MV-4-11 (cell line): ENCODE results near the gene EYS.
"Not testable (repeated sequence)": the region's sequence is repeated elsewhere in the genome, so short reads cannot be mapped to it uniquely, and the experiment has no call there.

Experiments
- DNase-seq: peaks from one replicate; lab custom pipeline; 2025; lab: John Stamatoyannopoulos, UW

EYS gene

DNA sequence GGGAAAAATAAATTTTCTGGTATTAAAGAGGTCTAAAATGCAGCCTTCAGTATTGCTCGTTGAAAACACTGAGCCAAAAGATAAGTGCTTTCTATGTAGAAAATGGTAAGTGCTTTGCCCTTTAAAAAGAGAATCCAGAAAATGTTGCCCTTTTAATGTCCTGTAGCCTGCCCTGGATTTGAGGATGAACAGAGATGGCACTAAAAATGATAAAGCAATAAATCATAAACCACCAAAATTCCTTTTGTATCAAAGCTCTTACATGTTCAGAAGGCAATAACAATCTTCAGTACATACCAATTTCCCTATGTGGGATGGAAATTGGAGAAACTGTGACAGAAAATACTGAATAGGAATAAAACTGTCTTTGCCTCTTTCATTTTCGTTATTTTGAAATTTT lies 1665.7 kb downstream of the EYS start:
- no peak for DNase-seq

DNA sequence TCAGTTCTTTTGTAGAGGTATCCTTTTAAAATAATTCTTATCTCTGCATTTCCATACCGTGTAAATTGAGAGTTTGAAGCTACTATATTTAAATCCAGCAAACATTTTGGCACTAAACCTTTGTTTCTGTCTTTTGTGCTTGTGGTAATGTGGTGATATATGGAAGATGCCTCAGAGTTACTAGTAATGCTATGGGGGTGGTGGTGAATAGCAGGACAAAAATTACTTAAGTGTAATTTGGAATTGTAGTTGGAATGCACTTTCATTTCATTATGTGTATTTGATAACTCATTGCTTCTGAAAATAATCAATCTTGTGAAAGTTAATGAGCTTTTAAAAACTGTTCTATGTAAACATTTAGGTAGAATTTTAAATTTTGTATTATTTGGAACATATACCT lies 1666.9 kb downstream of the EYS start:
- DNase-seq = no peak

DNA sequence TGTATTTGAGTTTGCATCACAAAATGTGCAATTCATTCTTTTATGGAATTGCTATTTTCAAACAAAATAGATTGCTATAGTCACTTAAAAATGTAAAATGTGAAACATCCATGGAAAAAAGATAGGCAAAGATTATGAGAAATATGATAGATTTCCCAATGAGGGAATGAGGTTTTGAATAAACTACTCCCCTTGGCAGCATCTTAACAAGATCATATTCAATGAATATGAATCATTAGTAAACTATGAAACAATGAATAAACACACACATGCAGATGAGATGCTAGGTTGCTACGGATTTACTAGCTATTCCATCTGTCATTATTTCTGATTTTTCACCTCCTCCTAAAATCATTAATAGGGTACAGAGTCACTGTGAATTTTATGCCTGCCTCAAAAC lies 1669.6 kb downstream of the EYS start:
- DNase-seq = no peak

DNA sequence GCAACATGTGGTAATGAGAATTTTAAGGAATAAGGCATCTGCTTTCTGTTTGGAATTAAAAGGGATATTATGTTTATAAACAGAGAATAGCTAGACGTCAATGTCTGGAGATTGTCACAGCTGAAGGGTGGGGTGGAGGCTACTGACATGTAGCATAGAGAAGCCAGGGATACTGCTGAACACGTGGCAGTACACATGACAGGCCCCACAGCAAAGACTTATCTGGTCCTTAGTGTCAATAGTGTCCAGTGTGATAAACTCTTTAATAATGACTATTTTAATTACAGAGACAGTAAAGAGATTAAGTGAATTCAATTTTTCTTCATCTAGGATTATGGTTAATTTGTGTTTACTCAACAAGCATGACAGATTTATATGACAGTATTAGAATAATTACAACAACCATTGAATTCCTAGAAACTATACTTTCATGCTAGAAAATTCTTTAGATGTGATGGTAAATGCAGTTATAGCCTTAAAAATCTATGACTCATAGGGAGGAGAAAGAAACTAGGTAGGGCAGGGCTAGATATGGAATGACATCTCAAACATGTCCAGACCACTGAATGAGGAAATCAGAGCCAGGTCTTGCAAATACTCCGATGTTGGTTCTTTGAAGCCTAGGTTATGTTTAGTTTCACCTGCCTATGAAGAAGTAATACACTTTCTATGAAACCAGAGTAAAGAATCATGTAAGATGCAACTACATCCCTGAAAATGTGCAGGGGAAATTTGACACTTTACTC lies 1671.9 kb downstream of the EYS start:
- no peak for DNase-seq

DNA sequence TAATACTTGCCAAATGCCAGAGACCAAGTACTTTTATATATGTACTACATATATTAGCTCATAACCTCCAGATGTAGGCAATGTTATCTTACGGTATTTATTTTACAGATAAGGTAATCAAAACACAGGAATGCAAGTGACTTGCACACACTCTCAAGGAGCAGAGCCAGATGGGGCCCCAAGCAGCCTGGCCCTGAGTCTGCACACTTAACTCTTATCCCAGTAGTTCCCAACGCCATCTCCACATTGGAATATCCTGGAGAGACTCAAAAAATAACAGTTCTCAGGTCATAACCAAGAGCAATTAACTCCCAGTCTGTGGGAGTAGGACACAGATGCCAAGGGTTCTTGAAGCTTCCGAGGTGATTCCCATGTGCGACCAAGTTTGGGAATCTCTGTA lies 1672.7 kb downstream of the EYS start:
- DNase-seq = no peak

DNA sequence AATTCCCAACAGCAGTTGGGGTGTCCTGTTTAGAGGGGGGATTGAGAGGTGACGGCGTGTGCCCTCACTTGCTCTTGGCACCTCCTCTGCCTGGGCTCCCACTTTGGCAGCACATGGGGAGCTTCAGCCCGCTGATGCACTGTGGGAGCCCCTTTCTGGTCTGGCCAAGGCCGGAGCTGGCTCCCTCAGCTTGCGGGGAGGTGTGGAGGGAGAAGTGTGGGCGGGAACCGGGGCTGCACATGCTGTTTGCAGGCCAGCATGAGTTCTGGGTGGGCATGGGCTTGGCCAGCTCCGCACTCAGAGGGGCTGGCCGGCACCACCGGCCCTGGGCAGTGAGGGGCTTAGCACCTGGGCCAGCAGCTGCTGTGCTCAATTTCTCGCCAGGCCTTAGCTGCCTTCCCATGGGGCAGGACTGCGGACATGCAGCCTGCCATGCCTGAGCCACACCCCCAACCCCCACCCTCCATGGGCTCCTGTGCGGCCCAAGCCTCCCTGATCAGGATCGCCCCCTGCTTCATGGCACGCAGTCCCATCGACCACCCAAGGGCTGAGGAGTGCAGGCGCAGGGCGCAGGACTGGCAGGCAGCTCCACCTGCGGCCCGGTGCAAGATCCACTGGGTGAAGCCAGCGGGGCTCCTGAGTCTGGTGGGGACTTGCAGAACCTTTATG lies 1675.9 kb downstream of the EYS start:
- not testable (repeated sequence) for DNase-seq

DNA sequence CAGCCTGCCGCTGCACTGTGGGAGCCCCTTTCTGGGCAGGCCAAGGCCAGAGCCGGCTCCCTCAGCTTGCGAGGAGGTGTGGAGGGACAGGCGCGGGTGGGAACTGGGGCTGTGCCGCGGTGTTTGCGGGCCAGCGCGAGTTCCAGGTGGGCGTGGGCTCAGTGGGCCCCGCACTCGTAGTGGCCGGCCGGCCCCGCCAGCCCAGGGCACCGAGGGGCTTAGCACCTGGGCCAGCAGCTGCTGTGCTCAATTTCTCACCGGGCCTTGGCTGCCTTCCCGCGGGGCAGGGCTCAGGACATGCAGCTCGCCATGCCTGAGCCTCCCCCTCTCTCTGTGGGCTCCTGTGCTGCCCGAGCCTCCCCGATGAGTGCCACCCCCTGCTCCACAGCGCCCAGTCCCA lies 1683.3 kb downstream of the EYS start:
- no peak for DNase-seq

DNA sequence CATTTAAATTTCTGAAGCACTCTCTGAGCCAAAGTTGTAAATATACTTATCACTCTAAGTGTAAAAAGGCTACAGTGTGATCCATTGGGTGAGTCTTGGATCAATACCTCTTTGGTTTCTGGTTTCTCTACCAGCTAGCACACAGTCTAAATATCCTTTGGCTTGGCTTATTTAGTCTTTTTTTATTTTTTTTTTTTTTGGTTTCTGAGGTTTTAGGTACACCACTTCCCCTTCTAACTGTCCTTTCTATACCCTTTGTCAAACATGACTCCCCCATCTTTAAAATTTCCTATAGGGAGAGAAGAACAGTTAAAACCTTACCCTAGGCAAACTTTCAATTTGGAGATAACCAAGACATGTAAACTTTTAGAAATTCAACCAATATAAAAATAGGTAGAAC lies 1692.4 kb downstream of the EYS start:
- peak; percentile 69 for DNase-seq

DNA sequence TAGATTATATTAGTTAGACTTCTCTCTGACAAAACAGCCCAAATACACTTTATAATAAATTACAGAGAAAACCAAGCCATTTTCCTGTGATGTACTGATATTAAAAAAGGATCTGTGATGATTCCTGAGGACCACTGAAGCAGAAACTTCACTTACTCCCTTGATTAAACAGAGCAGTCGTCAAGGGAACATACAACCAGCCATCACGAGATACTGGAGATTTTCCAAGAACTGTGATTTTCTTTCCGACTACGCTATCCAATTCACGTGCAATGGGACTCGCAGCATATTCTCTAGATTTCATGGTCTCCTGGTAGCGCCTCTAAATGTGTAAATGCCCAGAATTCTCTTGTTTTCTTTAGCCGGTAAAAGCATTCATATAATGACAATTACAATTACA lies 1694.0 kb downstream of the EYS start:
- no peak for DNase-seq

DNA sequence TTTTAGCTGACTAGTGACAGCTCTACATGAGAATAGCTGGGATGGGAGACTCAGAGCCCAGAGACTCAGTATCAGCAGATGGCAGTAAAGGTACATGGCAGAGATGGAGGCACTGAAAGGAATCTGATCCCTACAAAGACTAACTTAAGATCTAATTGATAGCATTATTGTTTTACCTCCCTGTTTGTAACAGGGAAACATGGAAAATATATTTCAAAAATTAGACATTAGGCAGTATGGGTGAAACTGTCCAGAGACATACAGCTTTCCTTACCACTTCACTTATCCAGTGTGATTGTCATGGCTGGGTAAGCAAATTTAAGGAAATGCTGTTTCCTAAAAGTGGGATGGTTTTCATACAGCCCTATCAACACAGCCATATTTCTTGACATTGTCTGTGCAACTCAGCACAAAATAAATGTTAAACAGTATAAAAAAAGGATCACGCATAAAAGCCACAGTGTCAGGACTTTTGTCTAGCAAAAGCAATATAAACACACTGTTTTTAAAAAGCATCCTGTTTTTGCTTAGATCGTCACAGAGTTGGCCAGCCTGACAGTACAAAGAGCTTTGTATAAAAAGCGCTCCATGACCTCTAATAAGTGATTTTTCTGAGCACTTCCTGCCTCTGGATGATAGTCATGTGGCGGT lies 1694.5 kb downstream of the EYS start:
- DNase-seq = no peak

DNA sequence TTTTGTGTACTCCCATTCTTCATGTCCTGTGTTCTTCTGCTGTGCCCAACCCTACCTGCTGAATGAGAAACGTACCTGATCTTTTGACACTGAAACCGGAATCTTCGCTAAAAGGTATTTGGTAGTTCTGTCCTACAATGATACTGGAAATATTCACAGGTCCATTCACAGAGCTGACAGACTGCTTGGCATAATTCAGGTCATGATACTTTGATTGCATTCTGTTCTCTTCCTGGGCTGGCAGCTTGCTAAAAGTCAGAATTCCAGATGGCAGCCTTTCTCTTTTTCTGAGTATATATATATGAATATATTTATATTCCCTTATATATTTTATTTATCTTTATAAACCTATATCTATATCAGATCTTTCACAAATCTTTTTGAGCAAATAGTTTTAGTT lies 1696.4 kb downstream of the EYS start:
- DNase-seq = no peak

DNA sequence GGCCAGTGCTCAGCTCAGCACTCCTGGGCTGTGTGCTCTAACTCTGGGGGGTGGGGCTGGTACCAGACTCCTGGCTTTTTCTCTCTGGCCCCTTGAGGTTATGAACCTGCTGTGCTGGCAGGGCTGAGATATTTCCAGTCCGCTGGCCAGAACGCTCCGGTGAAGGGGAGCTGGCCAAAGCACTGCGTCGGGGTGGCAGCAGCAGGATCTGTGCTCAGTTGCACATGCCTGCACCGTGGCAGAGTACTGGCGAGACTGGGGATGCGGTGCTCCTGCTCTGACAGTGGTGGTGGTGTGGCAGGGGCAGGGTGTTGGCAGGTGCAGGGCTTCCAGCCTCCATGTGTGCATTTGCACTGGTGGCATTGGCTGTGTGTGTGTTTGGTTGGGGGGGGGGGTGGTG lies 1697.0 kb downstream of the EYS start:
- no peak for DNase-seq

DNA sequence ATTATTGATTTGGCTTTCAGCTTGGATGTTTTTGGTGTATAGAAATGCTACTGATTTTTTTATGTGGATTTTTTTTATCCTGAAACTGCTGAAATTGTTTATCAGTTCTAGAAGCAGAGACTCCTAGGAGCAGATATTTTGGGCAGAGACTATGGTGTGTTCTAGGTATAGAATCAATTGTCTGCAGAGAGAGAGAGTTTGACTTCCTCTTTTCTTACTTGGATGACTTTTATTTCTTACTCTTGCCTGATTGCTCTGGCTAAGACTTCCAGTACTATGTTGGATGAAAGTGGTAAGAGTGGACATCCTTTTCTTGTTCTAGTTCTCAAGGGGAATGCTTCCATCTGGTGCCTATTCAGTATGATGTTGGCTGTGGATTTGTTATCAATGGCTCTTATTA lies 1700.8 kb downstream of the EYS start:
- DNase-seq = peak; percentile 3

DNA sequence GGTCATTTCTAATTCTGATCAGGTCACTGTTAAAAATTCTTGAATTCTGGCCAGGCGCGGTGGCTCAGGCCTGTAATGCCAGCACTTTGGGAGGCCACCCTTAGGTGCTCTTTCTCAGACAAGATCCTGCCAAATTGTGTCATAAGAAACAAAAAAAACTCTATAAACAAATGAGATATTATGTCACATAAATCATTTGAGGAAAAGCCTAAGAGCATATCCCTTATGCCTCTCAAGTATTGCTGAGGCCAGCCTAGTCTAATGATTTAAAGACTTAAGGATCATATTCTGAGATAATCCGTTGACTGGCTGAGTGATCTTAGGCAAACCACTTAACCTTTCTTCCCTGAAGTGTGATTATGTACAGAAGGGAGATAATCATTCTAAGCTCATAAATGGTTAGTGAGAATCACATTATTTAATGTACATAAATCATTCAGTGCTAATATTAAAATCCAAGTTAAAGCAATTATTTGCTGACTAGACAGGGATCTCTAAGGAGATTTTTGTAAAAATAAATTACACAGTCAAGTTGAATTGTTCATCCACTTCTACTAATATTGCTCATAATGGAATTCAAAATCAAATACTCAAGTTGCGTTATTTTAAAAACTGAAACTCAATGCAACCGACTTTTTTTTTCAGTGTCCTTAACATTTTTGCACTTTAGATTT lies 1706.1 kb downstream of the EYS start:
- no peak for DNase-seq

DNA sequence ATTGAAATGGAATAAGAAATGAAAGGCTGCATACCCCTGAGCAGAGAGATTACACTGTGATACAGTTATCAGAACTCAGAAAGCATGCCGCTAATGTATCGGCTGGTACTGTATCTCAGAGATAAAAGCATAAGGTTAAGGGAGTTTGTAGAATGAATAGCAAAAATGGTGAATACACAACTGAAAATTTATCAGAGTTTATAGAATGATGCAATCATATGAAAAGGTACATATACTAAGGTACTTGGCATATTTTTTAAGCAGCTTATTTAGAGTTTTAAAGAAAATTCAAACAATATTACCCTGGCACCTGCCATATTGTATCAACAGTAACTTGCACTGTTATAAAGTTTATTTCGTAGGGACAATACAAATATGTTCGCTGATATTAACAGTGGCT lies 1707.4 kb downstream of the EYS start:
- no peak for DNase-seq

DNA sequence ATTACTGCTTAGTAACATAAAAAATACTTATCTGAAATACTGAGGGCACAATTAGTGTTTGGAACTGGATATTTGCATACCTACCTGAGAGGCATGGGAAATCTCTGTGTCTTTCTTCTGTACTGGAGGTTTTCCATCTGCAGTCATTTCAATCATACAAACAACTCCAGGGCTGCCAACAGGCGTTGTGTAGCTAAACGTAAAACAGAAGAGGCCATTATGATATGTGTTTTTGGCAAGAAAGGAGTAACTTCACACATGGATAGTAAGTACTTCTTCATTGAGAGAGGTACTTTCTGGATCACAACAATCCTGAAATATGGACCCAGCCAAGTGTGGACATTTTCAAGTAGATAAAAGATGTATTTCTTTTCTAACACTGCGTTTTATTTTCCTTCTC lies 1708.0 kb downstream of the EYS start:
- DNase-seq = no peak

DNA sequence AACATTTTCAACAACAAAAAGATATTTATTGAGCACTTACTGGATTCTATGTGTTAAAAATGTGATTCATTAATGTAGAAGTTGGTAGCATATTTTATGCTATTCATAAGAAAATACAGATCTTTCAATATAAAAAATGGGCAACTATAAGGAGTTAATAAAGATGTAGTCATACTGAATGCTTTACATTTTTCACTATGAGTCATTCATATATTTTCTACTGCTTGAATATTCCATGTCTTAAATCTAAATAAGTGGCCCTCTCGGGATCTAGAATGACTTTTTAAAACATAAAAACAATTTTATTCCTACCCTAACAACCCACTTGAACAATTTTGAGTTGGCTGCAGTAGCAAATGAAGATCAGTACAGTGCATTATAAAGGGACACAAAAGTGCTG lies 1709.3 kb downstream of the EYS start:
- no peak for DNase-seq

DNA sequence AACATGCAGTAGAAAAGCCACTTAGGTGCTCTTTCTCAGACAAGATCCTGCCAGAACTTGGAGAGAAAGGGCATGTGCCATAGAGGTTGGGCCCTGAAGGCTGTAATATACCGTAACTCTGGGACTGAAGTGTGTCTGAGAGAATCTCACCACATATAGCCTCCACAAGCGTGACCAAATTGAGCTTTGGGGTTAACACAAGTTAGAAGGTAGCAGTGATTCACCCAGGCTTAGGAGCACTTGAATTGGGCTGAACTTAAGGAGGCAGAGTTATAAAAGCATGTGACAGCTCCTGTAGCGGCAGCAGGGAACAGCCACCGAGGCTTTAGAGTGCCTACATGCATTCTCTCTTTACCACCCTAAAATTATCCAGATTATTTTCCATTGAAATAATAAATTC lies 1709.8 kb downstream of the EYS start:
- DNase-seq = no peak

DNA sequence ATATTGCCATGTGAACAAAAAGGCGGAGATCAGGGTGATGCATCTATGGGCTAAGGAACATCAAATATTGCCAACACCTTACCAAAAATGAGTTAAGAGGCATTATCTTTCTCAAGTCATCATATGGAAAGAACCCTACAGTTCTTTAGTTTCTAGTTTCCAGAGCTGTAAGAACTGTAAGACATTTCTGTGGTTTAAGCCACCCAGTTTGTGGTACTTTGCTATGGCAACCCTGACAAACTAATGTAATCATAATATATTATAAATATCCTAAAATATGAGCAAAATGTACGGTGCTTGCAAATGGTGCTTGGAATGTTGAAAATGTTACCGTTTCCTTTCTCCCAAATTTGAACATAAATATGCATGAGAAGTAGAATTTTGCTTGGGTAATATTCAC lies 1721.8 kb downstream of the EYS start:
- DNase-seq = no peak

DNA sequence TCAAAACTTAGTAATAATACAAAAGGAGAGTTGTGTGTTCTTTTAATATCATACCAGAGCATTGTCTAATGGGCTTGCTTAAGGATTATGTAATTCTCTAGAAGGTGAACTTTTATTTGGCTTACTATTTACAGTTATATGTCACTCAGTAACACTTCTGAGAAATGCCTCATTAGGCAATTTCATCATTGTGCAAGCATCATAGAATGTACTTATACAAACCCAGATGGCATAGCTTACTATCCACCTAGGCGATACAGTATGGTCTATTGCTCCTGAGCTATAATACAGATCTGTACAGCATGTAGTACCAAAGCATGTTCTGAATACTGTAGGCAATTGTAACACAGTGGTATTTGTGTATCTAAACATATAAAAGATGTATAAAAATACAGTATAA lies 1731.3 kb downstream of the EYS start:
- peak; percentile 55 for DNase-seq

DNA sequence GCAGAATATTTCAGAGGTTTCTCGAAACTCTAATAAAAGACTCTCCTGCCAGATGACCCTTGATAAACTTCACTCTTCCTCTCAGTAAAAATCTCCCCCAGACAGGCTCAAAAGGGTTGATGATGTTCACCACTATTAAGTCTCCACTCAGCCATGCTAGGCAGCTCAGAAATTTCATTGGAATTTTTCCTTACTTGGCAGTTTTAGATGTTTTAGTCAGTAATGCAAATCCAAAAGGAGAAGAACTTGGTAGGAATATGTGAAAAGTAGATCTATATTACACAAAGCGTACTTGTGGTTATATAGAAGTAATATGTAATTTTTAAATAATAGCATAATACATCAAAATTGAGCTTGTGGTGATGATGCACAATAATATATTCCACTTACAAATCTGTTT lies 1738.4 kb downstream of the EYS start:
- no peak for DNase-seq

DNA sequence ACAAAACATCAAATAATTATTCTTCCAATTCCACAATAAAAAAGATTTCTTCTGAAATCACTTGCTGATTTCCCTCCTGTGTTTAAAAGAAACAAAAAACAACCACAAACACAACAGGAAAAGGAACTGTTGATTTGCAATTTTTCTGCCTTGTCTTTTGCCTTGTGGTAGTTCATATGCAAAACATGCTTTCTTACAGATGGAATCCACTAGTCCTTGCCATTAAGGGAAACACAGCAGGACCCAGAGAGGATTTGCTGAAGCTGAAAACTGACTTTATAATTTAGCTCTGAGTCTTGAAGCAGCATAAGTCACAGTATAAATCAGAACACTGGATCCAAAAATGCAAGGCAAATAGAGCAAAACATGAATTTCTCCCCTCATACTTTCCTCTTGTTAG lies 1742.7 kb downstream of the EYS start:
- no peak for DNase-seq

DNA sequence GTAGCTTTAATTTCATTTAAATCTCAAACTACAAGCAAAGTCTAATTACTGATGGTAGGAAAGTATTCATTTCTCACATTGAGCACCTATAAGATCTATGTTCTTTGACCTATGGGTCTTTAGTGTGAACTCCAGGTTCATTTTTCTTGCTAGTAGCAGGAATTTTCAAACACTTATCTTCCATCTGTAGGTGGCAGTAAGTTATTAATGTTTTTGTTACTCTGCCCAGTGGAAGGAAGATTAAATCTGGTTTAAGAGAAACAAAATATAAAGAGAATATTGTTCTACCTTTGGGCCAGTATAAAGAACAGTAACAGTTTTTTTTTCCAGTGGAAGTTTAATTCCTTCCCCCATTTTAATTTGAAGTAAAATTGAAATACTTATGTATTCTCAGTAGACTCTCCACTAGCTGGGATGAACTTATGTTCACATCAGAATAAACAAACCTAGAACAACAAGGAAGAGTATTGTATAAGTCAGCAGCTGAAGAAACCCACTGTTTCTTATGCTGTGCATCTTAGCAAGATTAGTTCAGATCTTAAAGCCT lies 1743.2 kb downstream of the EYS start:
- DNase-seq = no peak
